COLO829 (cell line): ENCODE measurements around the gene PTGDS.

Experiments used
- DNase-seq: peaks from one replicate; pipeline ENCODE4 v3.0.0; 2012; ENCODE audit warnings: low spot score

The PTGDS gene

GRCh38 chr9:136958898-136959850 lies 18.1 kb upstream of the PTGDS start:
- no peak for DNase-seq

DNA sequence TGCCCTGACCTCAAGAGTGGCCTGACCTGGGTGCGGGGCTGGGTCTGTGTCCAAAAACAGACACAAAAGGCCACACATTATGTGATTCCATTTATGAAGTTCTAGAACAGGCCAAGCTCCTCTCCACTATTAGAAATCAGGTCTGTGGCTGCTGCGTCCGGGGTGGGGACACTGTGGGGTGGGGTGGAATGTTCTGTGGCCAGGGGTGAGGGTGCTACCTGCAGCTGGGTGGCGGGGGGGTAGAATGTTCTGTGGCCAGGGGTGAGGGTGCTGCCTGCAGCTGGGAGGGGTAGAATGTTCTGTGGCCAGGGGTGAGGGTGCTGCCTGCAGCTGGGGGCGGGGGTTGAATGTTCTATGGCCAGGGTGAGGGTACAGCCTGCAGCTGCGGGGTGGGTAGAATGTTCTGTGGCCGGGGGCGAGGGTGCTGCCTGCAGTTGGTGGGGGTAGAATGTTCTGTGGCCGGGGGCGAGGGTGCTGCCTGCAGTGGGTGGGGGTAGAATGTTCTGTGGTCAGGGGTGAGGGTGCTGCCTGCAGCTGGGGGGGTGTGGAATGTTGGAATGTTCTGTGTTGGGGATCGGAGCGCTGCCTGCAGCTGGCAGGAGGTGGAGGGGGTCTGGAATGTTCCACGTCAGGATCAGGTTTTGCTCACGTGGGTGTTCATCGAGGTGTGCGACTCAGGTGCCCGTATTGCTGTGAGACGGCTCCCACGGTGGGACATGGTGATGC lies 16.9 kb upstream of the PTGDS start:
- DNase-seq = no peak

- DNase-seq = no peak
Observed at GRCh38 chr9:136960938-136961275, 16.4 kb upstream of the PTGDS start.

- no peak for DNase-seq
Observed at GRCh38 chr9:136961279-136962065, 15.8 kb upstream of the PTGDS start.

- no peak for DNase-seq
Observed at GRCh38 chr9:136962163-136962562, 15.1 kb upstream of the PTGDS start.

GRCh38 chr9:136962701-136963248 lies 14.5 kb upstream of the PTGDS start:
- no peak for DNase-seq

GRCh38 chr9:136963341-136963740 lies 14.0 kb upstream of the PTGDS start:
- no peak for DNase-seq

GRCh38 chr9:136963751-136964150 lies 13.6 kb upstream of the PTGDS start:
- DNase-seq = no peak

DNA sequence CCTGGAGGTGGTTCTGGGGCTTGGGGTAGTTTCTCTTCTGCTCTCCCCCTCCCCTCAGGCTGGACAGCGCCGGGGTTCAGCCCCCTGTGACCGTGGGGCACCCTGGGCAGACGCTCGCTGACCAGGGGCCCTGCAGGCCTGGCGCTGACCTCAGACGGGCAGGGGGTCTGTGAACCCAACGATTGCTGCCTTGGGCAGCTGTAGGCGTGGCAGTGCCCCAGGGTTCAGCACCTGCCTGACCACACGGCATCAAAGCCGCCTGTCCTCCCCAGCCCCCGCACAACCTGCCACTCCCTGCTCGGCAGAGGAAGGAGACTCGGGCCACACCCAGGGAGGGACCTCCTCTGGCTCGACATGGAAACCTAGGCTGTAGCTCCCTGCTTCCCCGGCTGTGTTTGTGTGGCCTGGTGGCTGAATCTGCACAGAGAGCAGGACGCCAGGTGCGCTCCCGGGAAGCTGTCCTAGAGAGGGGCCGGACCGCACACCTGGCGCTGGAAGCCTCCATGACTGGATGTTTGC lies 13.1 kb upstream of the PTGDS start:
- no peak for DNase-seq

DNA sequence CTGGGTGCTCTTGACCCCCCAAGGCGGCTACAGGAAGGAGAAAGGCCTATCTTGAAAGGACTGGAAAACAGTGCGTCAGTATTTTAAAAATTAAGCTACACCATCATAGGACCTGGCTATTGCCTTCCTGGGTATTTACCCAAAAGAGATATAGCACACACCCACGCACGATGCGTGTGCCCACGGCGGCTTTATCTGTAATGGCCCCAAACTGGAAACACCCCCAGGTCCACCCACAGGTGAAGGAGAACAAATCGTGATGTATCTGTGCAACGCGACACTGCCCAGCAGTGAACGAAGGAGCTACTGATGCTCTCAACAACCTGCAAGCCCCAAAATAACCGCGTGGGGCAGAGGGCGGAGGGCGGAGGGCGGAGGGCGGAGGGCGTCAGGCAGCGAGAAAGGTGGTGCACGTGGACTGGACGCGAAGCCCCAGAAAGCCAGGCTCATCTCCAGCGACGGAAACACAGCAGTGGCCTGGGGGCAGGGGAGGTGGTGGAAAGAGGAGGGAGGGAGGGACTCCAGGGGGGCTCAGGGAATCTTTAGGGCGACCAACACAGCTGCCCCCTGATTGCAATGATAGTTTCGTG lies 12.4 kb upstream of the PTGDS start:
- DNase-seq = no peak

DNA sequence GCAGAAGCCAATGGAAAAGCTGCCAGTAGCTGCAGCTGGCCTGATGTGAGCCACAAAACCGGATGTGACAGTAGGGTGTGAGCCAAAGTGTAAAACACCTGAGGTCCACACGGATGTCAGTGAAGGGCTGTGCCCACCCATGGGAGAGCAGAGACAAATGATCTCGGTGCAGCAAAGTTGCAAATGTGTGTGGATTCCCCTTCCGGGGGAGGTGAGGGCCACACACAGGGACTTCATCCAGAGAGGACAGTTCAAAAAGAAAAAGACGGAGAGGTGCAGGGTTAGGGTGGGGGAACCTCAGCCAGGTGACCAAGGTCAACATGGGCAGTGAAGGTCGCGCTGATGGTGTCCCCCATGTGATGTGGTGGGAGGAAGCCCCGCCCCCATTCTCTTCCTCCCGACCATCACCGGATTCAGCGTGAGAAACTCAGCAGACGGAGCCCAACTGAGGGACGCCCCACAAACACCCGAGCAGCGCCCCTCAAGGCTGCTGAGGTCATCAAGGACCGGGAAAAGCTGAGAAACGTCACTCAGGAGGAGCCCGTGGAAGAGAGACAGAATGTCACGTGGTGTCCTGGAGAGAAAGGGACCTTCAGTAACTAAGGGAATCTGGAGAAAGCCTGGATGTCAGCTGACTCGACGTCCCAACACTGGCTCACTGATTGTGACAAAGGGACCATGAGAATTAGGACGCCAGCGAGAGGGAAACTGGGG lies 11.4 kb upstream of the PTGDS start:
- peak; percentile 59 for DNase-seq

- DNase-seq = no peak
Observed at GRCh38 chr9:136968333-136969127, 8.8 kb upstream of the PTGDS start.

DNA sequence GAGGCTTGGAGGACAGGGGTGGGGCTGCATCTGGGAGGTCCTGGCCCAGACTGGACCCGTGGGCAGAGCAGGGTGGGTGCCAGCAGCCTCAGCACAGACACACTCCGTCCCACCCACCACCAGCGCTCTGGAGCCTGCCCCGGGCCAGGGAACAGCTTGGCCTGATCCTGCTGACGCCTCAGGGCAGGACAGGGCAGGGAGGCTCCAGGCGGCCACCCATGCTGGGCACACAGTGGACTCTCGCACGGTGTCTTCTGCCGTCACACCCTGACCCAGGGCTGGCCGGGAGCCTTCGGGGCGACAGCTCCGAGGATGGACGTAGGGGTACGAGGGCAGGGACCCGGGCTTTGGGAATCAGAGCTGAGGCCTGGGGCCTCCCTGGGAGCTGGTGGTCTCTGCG lies 8.2 kb upstream of the PTGDS start:
- DNase-seq = no peak

- DNase-seq = no peak
Observed at GRCh38 chr9:136969774-136970173, 7.5 kb upstream of the PTGDS start.

- no peak for DNase-seq
Observed at GRCh38 chr9:136970361-136970760, 6.9 kb upstream of the PTGDS start.

- no peak for DNase-seq
Observed at GRCh38 chr9:136971746-136972145, 5.6 kb upstream of the PTGDS start.

DNA sequence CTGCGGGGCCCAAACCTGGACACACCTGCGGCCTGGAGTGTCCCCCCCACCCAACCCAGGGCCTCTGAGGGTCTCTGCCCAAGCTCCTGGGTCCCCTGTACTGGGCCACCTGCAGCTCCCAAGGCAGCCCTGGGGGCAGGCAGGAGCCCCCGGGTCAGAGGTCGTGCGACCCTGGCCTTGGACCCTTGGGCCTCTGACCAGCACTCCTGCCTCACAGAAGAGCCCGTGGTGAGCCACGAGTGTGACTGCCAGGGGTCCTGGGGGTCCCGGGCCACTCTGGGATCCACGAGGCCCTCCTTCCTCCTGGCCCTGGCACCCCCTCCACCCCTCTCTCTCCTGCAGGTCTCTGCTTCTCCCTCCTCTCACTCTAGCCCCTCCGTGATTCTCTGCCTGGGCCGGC lies 5.0 kb upstream of the PTGDS start:
- DNase-seq = no peak

GRCh38 chr9:136972743-136973142 lies 4.6 kb upstream of the PTGDS start:
- DNase-seq = no peak

DNA sequence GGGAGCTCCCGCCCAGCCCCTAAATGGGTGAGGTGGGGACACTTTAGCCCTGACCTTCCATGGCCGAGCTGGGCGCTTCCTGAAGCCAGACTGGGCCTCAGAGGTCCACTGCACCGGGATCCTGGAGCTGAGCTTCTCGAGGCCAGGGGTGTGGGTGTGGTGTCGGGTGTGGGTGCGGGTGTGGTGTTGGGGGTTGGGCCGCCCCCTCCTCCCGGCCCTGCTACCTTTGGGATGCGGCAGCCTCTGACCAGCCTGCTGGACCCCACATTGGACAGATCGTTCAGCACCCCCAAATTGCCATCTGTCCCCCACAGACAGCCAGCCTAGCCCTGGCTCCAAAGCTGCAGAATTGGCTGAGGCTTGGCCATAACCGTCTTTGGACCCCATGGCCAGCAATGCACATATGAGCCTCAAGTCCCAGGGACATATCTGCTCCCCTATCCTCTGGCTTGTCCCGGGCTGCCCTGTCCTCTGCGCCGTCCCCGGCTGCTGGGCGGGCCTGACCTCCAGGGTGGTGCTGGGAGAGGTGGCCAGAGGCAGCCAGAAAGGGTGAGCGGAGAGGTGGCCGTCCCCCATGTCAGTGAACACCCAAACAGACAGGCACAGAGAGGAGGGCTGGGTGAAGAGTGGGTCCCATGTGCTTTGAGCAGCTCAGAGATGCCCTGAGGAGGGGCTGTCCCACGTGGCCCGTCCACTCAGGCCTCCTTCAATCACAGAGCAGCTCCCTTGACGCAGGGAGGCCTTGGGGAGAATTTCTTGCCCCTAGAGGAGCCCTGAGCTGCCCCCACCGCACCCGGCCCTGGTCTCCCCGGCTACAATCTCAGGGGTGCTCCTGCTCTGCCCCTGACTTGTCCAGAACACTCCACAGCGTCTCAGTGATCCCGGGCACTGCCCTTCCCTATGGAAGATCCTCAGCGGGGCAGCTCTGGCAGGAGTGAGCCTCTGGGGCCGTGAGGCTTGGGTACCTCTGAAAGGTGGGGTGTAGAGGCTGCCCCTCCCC lies 3.4 kb upstream of the PTGDS start:
- no peak for DNase-seq
